HG03175 (cell line): ENCODE data around the gene CAPN10.

ENCODE experiments used
- ATAC-seq: cut with Tn5 transposase; IDR thresholded peaks from one replicate; pipeline ENCODE4 v1.9.1; 2021; ENCODE audit warnings: mild to moderate bottlenecking, moderate library complexity; ENCODE audit not compliant: unreplicated experiment

The CAPN10 gene

GRCh38 chr2:240636563-240637115 is 50.1 kb downstream of the CAPN10 start:
- ATAC-seq, result no peak

GRCh38 chr2:240637116-240637900 is 50.8 kb downstream of the CAPN10 start:
- no peak for ATAC-seq

GRCh38 chr2:240637901-240638345 is 51.4 kb downstream of the CAPN10 start:
- ATAC-seq, result no peak

- no peak for ATAC-seq
Observed at GRCh38 chr2:240638512-240639160, 52.1 kb downstream of the CAPN10 start.

GRCh38 chr2:240639566-240639965 is 53.0 kb downstream of the CAPN10 start:
- no peak for ATAC-seq

GRCh38 chr2:240640939-240641338 is 54.4 kb downstream of the CAPN10 start:
- ATAC-seq, result no peak

- no peak for ATAC-seq
Observed at GRCh38 chr2:240642061-240642805, 55.7 kb downstream of the CAPN10 start.

GRCh38 chr2:240642806-240643092 is 56.2 kb downstream of the CAPN10 start:
- ATAC-seq, result no peak

- no peak for ATAC-seq
Observed at GRCh38 chr2:240643093-240643810, 56.7 kb downstream of the CAPN10 start.

- no peak for ATAC-seq
Observed at GRCh38 chr2:240643811-240644150, 57.2 kb downstream of the CAPN10 start.

GRCh38 chr2:240644171-240644651 is 57.7 kb downstream of the CAPN10 start:
- no peak for ATAC-seq

GRCh38 chr2:240644859-240645301 is 58.3 kb downstream of the CAPN10 start:
- no peak for ATAC-seq

- ATAC-seq, result no peak
Observed at GRCh38 chr2:240645346-240645745, 58.8 kb downstream of the CAPN10 start.

- ATAC-seq, result no peak
Observed at GRCh38 chr2:240645801-240646175, 59.3 kb downstream of the CAPN10 start.

- ATAC-seq, result no peak
Observed at GRCh38 chr2:240646176-240646899, 59.8 kb downstream of the CAPN10 start.

- no peak for ATAC-seq
Observed at GRCh38 chr2:240646900-240647502, 60.5 kb downstream of the CAPN10 start.

- no peak for ATAC-seq
Observed at GRCh38 chr2:240647503-240648154, 61.1 kb downstream of the CAPN10 start.

GRCh38 chr2:240648155-240648649 is 61.7 kb downstream of the CAPN10 start:
- no peak for ATAC-seq
